ENCODE results near the gene CRHR1.

CRHR1 gene

GRCh38 chr17:45784293-45784740, at the start of gene CRHR1:
TSS of gene CRHR1 (plus strand) at chr17:45784320. CDS start at chr17:45784545, 225 bp downstream.
- no peak for TF ChIP-seq GATA3 (IDR thresholded peaks at IDR 0.05; ENCODE audit: low read depth, low read length)
- TF ChIP-seq GATA2 (IDR thresholded peaks at IDR 0.05; ENCODE audit: low read depth, low read length), result no peak

GRCh38 chr17:45734598-45734997, 49.5 kb upstream of the CRHR1 start:
- TF ChIP-seq GATA3 (IDR thresholded peaks at IDR 0.05; ENCODE audit: low read depth, low read length) (no peak), GATA2 (IDR thresholded peaks at IDR 0.05; ENCODE audit: low read depth, low read length) (no peak)

GRCh38 chr17:45735488-45735887, 48.6 kb upstream of the CRHR1 start:
- TF ChIP-seq GATA3 (IDR thresholded peaks at IDR 0.05; ENCODE audit: low read depth, low read length) (no peak), GATA2 (IDR thresholded peaks at IDR 0.05; ENCODE audit: low read depth, low read length) (no peak)

- TF ChIP-seq GATA2 (IDR thresholded peaks at IDR 0.05; ENCODE audit: low read depth, low read length) (no peak), GATA3 (IDR thresholded peaks at IDR 0.05; ENCODE audit: low read depth, low read length) (no peak)
Measured at GRCh38 chr17:45739786-45740185, 44.3 kb upstream of the CRHR1 start.

GRCh38 chr17:45740553-45741330, 43.4 kb upstream of the CRHR1 start:
- no peak for TF ChIP-seq GATA2 (IDR thresholded peaks at IDR 0.05; ENCODE audit: low read depth, low read length)
- no peak for TF ChIP-seq GATA3 (IDR thresholded peaks at IDR 0.05; ENCODE audit: low read depth, low read length)

GRCh38 chr17:45742251-45742650, 41.9 kb upstream of the CRHR1 start:
- TF ChIP-seq GATA3 (IDR thresholded peaks at IDR 0.05; ENCODE audit: low read depth, low read length), result no peak
- no peak for TF ChIP-seq GATA2 (IDR thresholded peaks at IDR 0.05; ENCODE audit: low read depth, low read length)

GRCh38 chr17:45743626-45744326, 40.3 kb upstream of the CRHR1 start:
- TF ChIP-seq GATA2 (IDR thresholded peaks at IDR 0.05; ENCODE audit: low read depth, low read length) (no peak), GATA3 (IDR thresholded peaks at IDR 0.05; ENCODE audit: low read depth, low read length) (no peak)

- TF ChIP-seq GATA2 (IDR thresholded peaks at IDR 0.05; ENCODE audit: low read depth, low read length), result no peak
- TF ChIP-seq GATA3 (IDR thresholded peaks at IDR 0.05; ENCODE audit: low read depth, low read length), result no peak
Measured at GRCh38 chr17:45745601-45746494, 38.3 kb upstream of the CRHR1 start.

- TF ChIP-seq GATA3 (IDR thresholded peaks at IDR 0.05; ENCODE audit: low read depth, low read length) (no peak), GATA2 (IDR thresholded peaks at IDR 0.05; ENCODE audit: low read depth, low read length) (no peak)
Measured at GRCh38 chr17:45747911-45748310, 36.2 kb upstream of the CRHR1 start.

- TF ChIP-seq GATA3 (IDR thresholded peaks at IDR 0.05; ENCODE audit: low read depth, low read length) (no peak), GATA2 (IDR thresholded peaks at IDR 0.05; ENCODE audit: low read depth, low read length) (no peak)
Measured at GRCh38 chr17:45748731-45749310, 35.3 kb upstream of the CRHR1 start.

GRCh38 chr17:45749831-45750335, 34.2 kb upstream of the CRHR1 start:
- TF ChIP-seq GATA2 (IDR thresholded peaks at IDR 0.05; ENCODE audit: low read depth, low read length) (no peak), GATA3 (IDR thresholded peaks at IDR 0.05; ENCODE audit: low read depth, low read length) (no peak)

- no peak for TF ChIP-seq GATA3 (IDR thresholded peaks at IDR 0.05; ENCODE audit: low read depth, low read length)
- no peak for TF ChIP-seq GATA2 (IDR thresholded peaks at IDR 0.05; ENCODE audit: low read depth, low read length)
Measured at GRCh38 chr17:45750779-45751440, 33.2 kb upstream of the CRHR1 start.

- TF ChIP-seq GATA3 (IDR thresholded peaks at IDR 0.05; ENCODE audit: low read depth, low read length) (no peak), GATA2 (IDR thresholded peaks at IDR 0.05; ENCODE audit: low read depth, low read length) (no peak)
Measured at GRCh38 chr17:45751466-45751865, 32.7 kb upstream of the CRHR1 start.
